Fibroblast of skin of abdomen (primary cell): ENCODE data around the gene ATP10D.
A peak's percentile ranks its signal among the peaks of the same experiment; 100 is the strongest.
"Not testable (repeated sequence)": the region's sequence is repeated elsewhere in the genome, so short reads cannot be mapped to it uniquely, and the experiment has no call there.

Source experiments
- DNase-seq: peaks from one replicate; pipeline ENCODE4 v3.0.0-alpha.2; 2013

Gene ATP10D

GRCh38 chr4:47536966-47537365, 51.9 kb downstream of the ATP10D start:
- peak; percentile 14 for DNase-seq

GRCh38 chr4:47538111-47538824, 53.2 kb downstream of the ATP10D start:
- DNase-seq: peak; percentile 40

- DNase-seq: no peak
Observed at GRCh38 chr4:47538825-47539154, 53.7 kb downstream of the ATP10D start.

- DNase-seq: not testable (repeated sequence)
Observed at GRCh38 chr4:47542640-47543039, 57.6 kb downstream of the ATP10D start.

- no peak for DNase-seq
Observed at GRCh38 chr4:47543331-47543730, 58.3 kb downstream of the ATP10D start.

- DNase-seq: not testable (repeated sequence)
Observed at GRCh38 chr4:47550357-47550756, 65.3 kb downstream of the ATP10D start.

GRCh38 chr4:47550899-47551548, 65.9 kb downstream of the ATP10D start:
- no peak for DNase-seq

GRCh38 chr4:47551682-47552081, 66.6 kb downstream of the ATP10D start:
- DNase-seq: peak; percentile 48

- no peak for DNase-seq
Observed at GRCh38 chr4:47553329-47554125, 68.5 kb downstream of the ATP10D start.

GRCh38 chr4:47555920-47556319, 70.8 kb downstream of the ATP10D start:
- not testable (repeated sequence) for DNase-seq

GRCh38 chr4:47557255-47557654, 72.2 kb downstream of the ATP10D start:
- no peak for DNase-seq

- DNase-seq: no peak
Observed at GRCh38 chr4:47560682-47561081, 75.6 kb downstream of the ATP10D start.

GRCh38 chr4:47561331-47561730, 76.3 kb downstream of the ATP10D start:
- no peak for DNase-seq

GRCh38 chr4:47562297-47562696, 77.2 kb downstream of the ATP10D start:
- DNase-seq: peak; percentile 50

- DNase-seq: no peak
Observed at GRCh38 chr4:47566566-47566965, 81.5 kb downstream of the ATP10D start.

- no peak for DNase-seq
Observed at GRCh38 chr4:47566969-47567368, 81.9 kb downstream of the ATP10D start.

- no peak for DNase-seq
Observed at GRCh38 chr4:47567511-47567910, 82.4 kb downstream of the ATP10D start.

GRCh38 chr4:47570816-47571215, 85.7 kb downstream of the ATP10D start:
- DNase-seq: no peak

GRCh38 chr4:47572981-47573380, 87.9 kb downstream of the ATP10D start:
- no peak for DNase-seq

- DNase-seq: peak; percentile 2
Observed at GRCh38 chr4:47577779-47578553, 92.9 kb downstream of the ATP10D start.

GRCh38 chr4:47579235-47579634, 94.2 kb downstream of the ATP10D start:
- no peak for DNase-seq

GRCh38 chr4:47590325-47590724, 105.2 kb downstream of the ATP10D start:
- DNase-seq: no peak

GRCh38 chr4:47597696-47598095, 112.6 kb downstream of the ATP10D start:
- DNase-seq: no peak
